NB4 (cell line): ENCODE data around the gene SLC4A3.

Experiments used
- DNase-seq: peaks from one replicate; pipeline ENCODE4 v3.0.0; 2010; ENCODE audit warnings: low read depth
- H3K4me3 ChIP-seq: one replicate; pipeline ENCODE4 v1.5.1; 2011; ENCODE audit warnings: mild to moderate bottlenecking, low read depth, low read length, moderate library complexity
- CTCF ChIP-seq: IDR thresholded peaks from one replicate; pipeline ENCODE4 v1.5.1; 2012; ENCODE audit warnings: low read depth, low read length
- MAX ChIP-seq: IDR thresholded peaks from 2 replicates; pipeline ENCODE4 v1.6.1; 2011; ENCODE audit warnings: low read depth, low read length
- MYC ChIP-seq: IDR thresholded peaks from 2 replicates; pipeline ENCODE4 v1.6.1; 2011; ENCODE audit warnings: low read depth, low read length
- POLR2A ChIP-seq: IDR thresholded peaks from 2 replicates; pipeline ENCODE4 v1.6.1; 2011; ENCODE audit warnings: mild to moderate bottlenecking; ENCODE audit not compliant: insufficient read length; ENCODE audit errors: extremely low read depth

The SLC4A3 gene

GRCh38 chr2:219609149-219609750 lies 18.2 kb upstream of the SLC4A3 start:
- no peak for DNase-seq
- TF ChIP-seq MAX, result no peak
- TF ChIP-seq CTCF, result no peak
- no peak overlapping the region for H3K4me3 ChIP-seq

- no peak for DNase-seq
- no peak overlapping the region for H3K4me3 ChIP-seq
- no peak for TF ChIP-seq MAX
- no peak for TF ChIP-seq CTCF
- no peak for TF ChIP-seq MYC
- no peak for TF ChIP-seq POLR2A
These were observed 16.1 kb upstream of the SLC4A3 start for GRCh38 chr2:219611306-219611705.

- no peak overlapping the region for H3K4me3 ChIP-seq
- no peak for TF ChIP-seq CTCF
- no peak for DNase-seq
These were observed 15.4 kb upstream of the SLC4A3 start for GRCh38 chr2:219611866-219612576.

- DNase-seq, result no peak
- H3K4me3 ChIP-seq, result no peak overlapping the region
- no peak for TF ChIP-seq POLR2A
- TF ChIP-seq MAX, result no peak
- no peak for TF ChIP-seq CTCF
- no peak for TF ChIP-seq MYC
These were observed 14.7 kb upstream of the SLC4A3 start for GRCh38 chr2:219612577-219613286.

- TF ChIP-seq MYC (no peak), POLR2A (no peak), CTCF (no peak), MAX (no peak)
- H3K4me3 ChIP-seq, result no peak overlapping the region
- DNase-seq, result no peak
These were observed 13.9 kb upstream of the SLC4A3 start for GRCh38 chr2:219613461-219614070.
